Measurements from ENCODE around the gene SORL1-AS1.

DNA sequence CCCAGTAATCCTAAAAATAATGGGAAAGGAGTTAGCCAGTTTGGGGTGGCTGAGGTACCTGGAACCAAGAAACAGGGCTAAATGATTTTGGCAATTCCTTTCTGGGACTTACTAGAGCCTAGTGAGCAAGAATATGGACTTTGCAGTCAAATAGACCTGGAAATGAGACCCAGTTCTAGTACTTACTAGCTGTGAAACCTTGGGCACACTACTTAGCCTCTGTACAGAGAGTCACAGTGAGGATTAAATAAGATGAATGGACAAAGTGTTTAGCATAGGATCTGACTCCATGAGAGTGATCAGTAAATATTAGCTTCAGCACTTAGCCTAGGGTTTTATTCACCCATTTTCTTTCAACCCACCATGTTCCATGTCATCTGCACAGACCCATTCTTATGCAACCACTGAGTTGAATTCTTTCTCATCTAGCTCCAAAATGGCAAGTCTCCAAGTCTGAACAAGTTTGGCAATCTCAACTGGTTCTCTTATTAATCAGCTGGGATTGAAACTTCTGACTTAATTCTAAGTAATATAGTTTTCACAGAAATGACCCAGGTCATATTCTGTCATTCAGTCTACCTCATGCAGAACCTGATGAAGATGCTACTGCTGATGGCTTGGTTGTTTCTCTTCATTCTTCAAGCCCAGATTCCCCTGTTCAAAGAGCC, 15.6 kb downstream of the SORL1-AS1 start:
- TF ChIP-seq CTCF (IDR thresholded peaks at IDR 0.05): no peak
- no peak for TF ChIP-seq ZFX (IDR thresholded peaks at IDR 0.05; ENCODE audit: borderline replicate concordance)
